D721Med (cell line): ENCODE measurements around the gene CHST8.

Experiments
- DNase-seq: peaks from one replicate; pipeline ENCODE4 v3.0.0; 2011; ENCODE audit warnings: low spot score; ENCODE audit not compliant: insufficient read length
- FAIRE-seq: peaks from 2 replicates; lab custom pipeline; 2011; peaks lifted over from hg19 to GRCh38; lab: Jason Lieb, UNC
- CTCF ChIP-seq: IDR thresholded peaks from 2 replicates; pipeline ENCODE4 v1.5.1; 2012; ENCODE audit warnings: mild to moderate bottlenecking, control low read depth; ENCODE audit not compliant: insufficient read depth; ENCODE audit errors: missing control alignments

Gene CHST8

GRCh38 chr19:33819506-33819879 is 197.7 kb downstream of the CHST8 start:
- FAIRE-seq, result no peak
- DNase-seq, result no peak
- no peak for TF ChIP-seq CTCF

- FAIRE-seq (no peak), DNase-seq (no peak)
- no peak for TF ChIP-seq CTCF
Observed at GRCh38 chr19:33819880-33820781, 198.4 kb downstream of the CHST8 start.

GRCh38 chr19:33821871-33822270 is 200.1 kb downstream of the CHST8 start:
- no peak for FAIRE-seq

More at GRCh38 chr19:33821871-33822270, 200.1 kb downstream of the CHST8 start:
- no peak for TF ChIP-seq CTCF
- no peak for DNase-seq
